Measurements from ENCODE around the gene COA5.

GRCh38 chr2:98617149-98617548, 8.8 kb upstream of the COA5 start:
- TF ChIP-seq EZH2 (IDR thresholded peaks at IDR 0.05; ENCODE audit: insufficient read depth, poor library complexity, severe bottlenecking) (no peak), EZH2phosphoT487 (IDR thresholded peaks at IDR 0.05; ENCODE audit: insufficient read depth, low read depth) (no peak)
